HG03442 (cell line): ENCODE results near the gene NEMF.
"Not testable (repeated sequence)": the region's sequence is repeated elsewhere in the genome, so short reads cannot be mapped to it uniquely, and the experiment has no call there.

Experiments
- ATAC-seq: cut with Tn5 transposase; IDR thresholded peaks from one replicate; pipeline ENCODE4 v1.9.1; 2021; ENCODE audit warnings: mild to moderate bottlenecking, moderate library complexity; ENCODE audit not compliant: unreplicated experiment

Gene NEMF

GRCh38 chr14:49755378-49755777, 97.2 kb downstream of the NEMF start:
- ATAC-seq = no peak

- no peak for ATAC-seq
These were observed 98.0 kb downstream of the NEMF start for GRCh38 chr14:49754570-49755097.

- not testable (repeated sequence) for ATAC-seq
These were observed 106.1 kb downstream of the NEMF start for GRCh38 chr14:49746476-49746875.

- no peak for ATAC-seq
These were observed 107.4 kb downstream of the NEMF start for GRCh38 chr14:49745191-49745590.

- not testable (repeated sequence) for ATAC-seq
These were observed 116.9 kb downstream of the NEMF start for GRCh38 chr14:49735669-49736068.

GRCh38 chr14:49733836-49734235, 118.8 kb downstream of the NEMF start:
- no peak for ATAC-seq

GRCh38 chr14:49732896-49733295, 119.7 kb downstream of the NEMF start:
- no peak for ATAC-seq
